MM.1S (cell line): ENCODE results near the gene SPINK6.

Experiments
- DNase-seq: peaks from one replicate; pipeline ENCODE4 v3.0.0-alpha.2; 2015
- H2AFZ ChIP-seq: fragments of 300-600 bp; sonication (generic); 2 replicates; pipeline ENCODE4 v1.6.0; 2016; ENCODE audit warnings: antibody characterized with exemption, low read length
- H3F3A ChIP-seq: fragments of 300-600 bp; sonication (generic); 2 replicates; pipeline ENCODE4 v1.6.1; 2016; ENCODE audit warnings: mild to moderate bottlenecking, antibody characterized with exemption, low read length, moderate library complexity, mixed read lengths; ENCODE audit not compliant: insufficient read depth
- H3K27ac ChIP-seq: fragments of 300-600 bp; sonication (generic); 2 replicates; pipeline ENCODE4 v1.5.1; 2016; ENCODE audit warnings: mild to moderate bottlenecking, low read length
- H3K27me3 ChIP-seq: fragments of 300-600 bp; sonication (generic); replicated peaks from 2 replicates; pipeline ENCODE4 v1.6.0; 2016; ENCODE audit warnings: low read length; ENCODE audit not compliant: insufficient read depth
- H3K36me3 ChIP-seq: fragments of 300-600 bp; sonication (generic); replicated peaks from 2 replicates; pipeline ENCODE4 v1.6.1; 2016; ENCODE audit warnings: mild to moderate bottlenecking, low read length, mixed read lengths; ENCODE audit not compliant: insufficient read depth
- H3K4me1 ChIP-seq: fragments of 300-600 bp; sonication (generic); 2 replicates; pipeline ENCODE4 v1.6.1; 2016; ENCODE audit warnings: low read length, mixed read lengths
- H3K4me2 ChIP-seq: fragments of 300-600 bp; sonication (generic); 2 replicates; pipeline ENCODE4 v1.6.0; 2016; ENCODE audit warnings: low read depth, low read length
- H3K4me3 ChIP-seq: fragments of 300-600 bp; sonication (generic); 2 replicates; pipeline ENCODE4 v1.5.1; 2016; ENCODE audit warnings: low read length, mixed read lengths
- H3K79me2 ChIP-seq: fragments of 300-600 bp; sonication (generic); 2 replicates; pipeline ENCODE4 v1.6.1; 2016; ENCODE audit warnings: mixed run types, low read length, mixed read lengths
- H3K9ac ChIP-seq: fragments of 300-600 bp; sonication (generic); 2 replicates; pipeline ENCODE4 v1.6.1; 2016; ENCODE audit warnings: low read length, mixed read lengths
- H3K9me2 ChIP-seq: fragments of 300-600 bp; sonication (generic); replicated peaks from 2 replicates; pipeline ENCODE4 v1.6.1; 2016; ENCODE audit warnings: mild to moderate bottlenecking, low read length, mixed read lengths; ENCODE audit not compliant: insufficient read depth
- H3K9me3 ChIP-seq: fragments of 300-600 bp; sonication (generic); replicated peaks from 2 replicates; pipeline ENCODE4 v1.6.1; 2016; ENCODE audit warnings: mild to moderate bottlenecking, low read length, mixed read lengths; ENCODE audit not compliant: insufficient read depth
- H4K20me1 ChIP-seq: fragments of 300-600 bp; sonication (generic); 2 replicates; pipeline ENCODE4 v1.6.1; 2016; ENCODE audit warnings: mild to moderate bottlenecking, low read length, moderate library complexity, mixed read lengths; ENCODE audit not compliant: insufficient read depth
- EZH2 ChIP-seq: fragments of 300-600 bp; sonication (generic); optimal IDR thresholded peaks from 2 replicates; pipeline ENCODE3; 2017; ENCODE audit warnings: low read depth, mild to moderate bottlenecking, antibody characterized with exemption, low read length, mixed read lengths
- EZH2phosphoT487 ChIP-seq: fragments of 300-600 bp; sonication (generic); IDR thresholded peaks from 2 replicates; pipeline ENCODE4 v1.6.1; 2018; ENCODE audit warnings: antibody characterized with exemption, low read length
- TF ChIP-seq, protein P1 (sequence below): fragments of 300-600 bp; sonication (generic); IDR thresholded peaks from 2 replicates; pipeline ENCODE4 v1.5.1; 2016; ENCODE audit warnings: antibody characterized with exemption, low read length, mixed read lengths

Gene SPINK6

DNA sequence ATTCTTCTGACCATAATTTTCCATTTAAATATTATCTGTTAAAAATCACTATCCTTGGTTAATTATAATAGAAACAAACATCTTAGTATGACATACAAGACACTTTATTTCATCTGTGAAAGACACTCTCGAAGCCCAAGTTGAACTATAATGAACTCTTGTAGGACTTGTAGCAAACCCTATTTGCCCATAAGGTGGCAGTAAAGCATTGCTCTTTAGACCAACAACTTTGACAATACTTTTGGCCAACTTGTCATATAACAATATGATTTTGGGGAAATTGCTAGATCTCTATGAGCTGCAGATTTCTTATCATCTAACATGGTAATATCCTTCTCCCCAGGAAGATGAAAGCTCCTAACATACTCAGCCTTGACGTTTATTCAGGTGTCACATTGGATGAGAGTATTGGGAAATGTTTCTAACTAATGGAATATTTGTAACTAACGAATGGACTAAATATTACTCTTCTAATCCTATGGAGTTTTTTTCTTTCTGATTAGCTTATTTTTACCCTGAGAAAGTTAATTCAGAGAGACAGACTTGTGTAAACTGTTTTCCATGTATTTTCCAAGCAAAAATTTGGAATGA is 23.5 kb upstream of the SPINK6 start:
- H3K4me3 ChIP-seq, result no peak overlapping the region
- no peaks in the 10 kb centered on the region for H3F3A ChIP-seq
- no peak for TF ChIP-seq EZH2phosphoT487
- TF ChIP-seq, protein P1, sequence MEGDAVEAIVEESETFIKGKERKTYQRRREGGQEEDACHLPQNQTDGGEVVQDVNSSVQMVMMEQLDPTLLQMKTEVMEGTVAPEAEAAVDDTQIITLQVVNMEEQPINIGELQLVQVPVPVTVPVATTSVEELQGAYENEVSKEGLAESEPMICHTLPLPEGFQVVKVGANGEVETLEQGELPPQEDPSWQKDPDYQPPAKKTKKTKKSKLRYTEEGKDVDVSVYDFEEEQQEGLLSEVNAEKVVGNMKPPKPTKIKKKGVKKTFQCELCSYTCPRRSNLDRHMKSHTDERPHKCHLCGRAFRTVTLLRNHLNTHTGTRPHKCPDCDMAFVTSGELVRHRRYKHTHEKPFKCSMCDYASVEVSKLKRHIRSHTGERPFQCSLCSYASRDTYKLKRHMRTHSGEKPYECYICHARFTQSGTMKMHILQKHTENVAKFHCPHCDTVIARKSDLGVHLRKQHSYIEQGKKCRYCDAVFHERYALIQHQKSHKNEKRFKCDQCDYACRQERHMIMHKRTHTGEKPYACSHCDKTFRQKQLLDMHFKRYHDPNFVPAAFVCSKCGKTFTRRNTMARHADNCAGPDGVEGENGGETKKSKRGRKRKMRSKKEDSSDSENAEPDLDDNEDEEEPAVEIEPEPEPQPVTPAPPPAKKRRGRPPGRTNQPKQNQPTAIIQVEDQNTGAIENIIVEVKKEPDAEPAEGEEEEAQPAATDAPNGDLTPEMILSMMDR, result peak; percentile 76
- no peaks in the 10 kb centered on the region for H3K4me1 ChIP-seq
- H3K27ac ChIP-seq, result no peak overlapping the region
- H3K9ac ChIP-seq, result no peak overlapping the region
- DNase-seq, result peak; percentile 76
- H4K20me1 ChIP-seq, result no peaks in the 10 kb centered on the region
- H3K36me3 ChIP-seq, result no peaks in the 10 kb centered on the region
- no peaks in the 10 kb centered on the region for H3K27me3 ChIP-seq
- no peaks in the 10 kb centered on the region for H3K9me2 ChIP-seq
- H3K4me2 ChIP-seq, result no peak overlapping the region
- no peaks in the 10 kb centered on the region for H3K9me3 ChIP-seq
- H2AFZ ChIP-seq, result no peak overlapping the region
- H3K79me2 ChIP-seq, result no peaks in the 10 kb centered on the region

DNA sequence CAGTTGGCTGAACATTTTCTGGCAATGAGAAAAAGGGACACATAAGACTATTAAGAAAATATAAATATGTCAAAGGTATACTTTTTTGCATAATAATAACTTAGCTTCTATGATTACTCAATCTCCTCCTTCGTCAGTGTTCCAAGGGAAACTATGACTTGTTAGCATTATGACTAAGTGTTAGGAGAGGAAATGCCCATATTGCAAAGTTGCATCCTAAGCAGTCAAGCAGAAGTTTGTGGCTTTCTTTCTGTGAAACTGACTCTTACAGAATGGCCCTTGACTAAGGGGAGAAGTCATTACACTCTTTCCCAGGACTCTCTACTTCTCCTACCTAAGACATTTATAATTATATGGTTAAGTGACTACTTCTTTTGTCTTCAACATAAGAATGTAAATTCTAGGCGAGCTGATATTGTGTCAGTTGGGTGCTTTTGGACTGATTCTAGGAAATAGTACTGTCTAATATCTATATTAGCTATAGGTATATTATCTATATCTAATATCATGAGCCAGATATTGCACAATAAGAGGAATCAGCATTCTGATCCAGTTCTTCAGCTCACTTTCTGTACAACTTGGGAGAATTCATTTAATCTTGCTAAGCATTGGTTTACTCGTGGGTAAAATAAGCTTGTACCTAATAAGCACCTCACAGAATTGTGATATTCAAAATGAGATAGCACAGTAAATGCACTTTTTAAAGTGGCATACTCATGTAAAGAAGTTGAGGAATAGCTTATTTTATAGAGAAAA is 16.4 kb upstream of the SPINK6 start:
- no peaks in the 10 kb centered on the region for H3K9me3 ChIP-seq
- no peak overlapping the region for H3K27ac ChIP-seq
- no peak overlapping the region for H3K9ac ChIP-seq
- no peaks in the 10 kb centered on the region for H3K79me2 ChIP-seq
- H3K27me3 ChIP-seq, result no peaks in the 10 kb centered on the region
- H3F3A ChIP-seq, result no peaks in the 10 kb centered on the region
- H3K9me2 ChIP-seq, result no peaks in the 10 kb centered on the region
- H4K20me1 ChIP-seq, result no peaks in the 10 kb centered on the region
- DNase-seq, result peak; percentile 14
- H3K36me3 ChIP-seq, result no peaks in the 10 kb centered on the region
- H2AFZ ChIP-seq, result no peak overlapping the region
- 0 out of 2 replicates have a peak, but pooled peaks cover 9% of the 10 kb centered on the region for H3K4me1 ChIP-seq
- TF ChIP-seq EZH2 (no peak), EZH2phosphoT487 (no peak)
- TF ChIP-seq, protein P1, result no peak
- no peak overlapping the region for H3K4me3 ChIP-seq
- H3K4me2 ChIP-seq, result no peak overlapping the region

DNA sequence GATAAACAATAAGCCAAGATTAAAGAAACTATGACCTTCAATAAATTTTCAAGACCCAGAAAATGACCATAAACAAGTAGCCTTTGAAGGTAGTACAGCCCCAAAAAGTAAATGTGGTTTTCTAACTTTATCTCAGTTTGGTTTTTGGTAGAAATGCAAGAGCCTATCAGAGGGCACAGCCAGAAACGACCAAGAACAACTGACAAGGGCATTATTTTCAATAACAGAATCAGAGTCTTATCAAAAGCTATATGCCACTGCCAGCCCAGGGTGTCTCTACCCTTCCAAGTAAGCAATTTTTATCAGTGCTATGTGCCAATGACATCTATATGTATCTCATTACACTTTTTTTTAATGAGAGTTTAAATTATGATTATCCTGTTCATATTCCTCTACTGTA is 11.8 kb upstream of the SPINK6 start:
- H3K27me3 ChIP-seq, result no peaks in the 10 kb centered on the region
- no peak overlapping the region for H3K4me3 ChIP-seq
- no peaks in the 10 kb centered on the region for H3K9me2 ChIP-seq
- DNase-seq, result no peak
- no peaks in the 10 kb centered on the region for H4K20me1 ChIP-seq
- no peak overlapping the region for H3K9ac ChIP-seq
- H3K79me2 ChIP-seq, result no peaks in the 10 kb centered on the region
- H3F3A ChIP-seq, result no peaks in the 10 kb centered on the region
- no peak overlapping the region for H3K4me2 ChIP-seq
- no peak overlapping the region for H2AFZ ChIP-seq
- H3K4me1 ChIP-seq, result 0 out of 2 replicates have a peak, but pooled peaks cover 9% of the 10 kb centered on the region
- TF ChIP-seq EZH2, result no peak
- TF ChIP-seq, protein P1, result no peak
- no peak for TF ChIP-seq EZH2phosphoT487
- H3K36me3 ChIP-seq, result no peaks in the 10 kb centered on the region
- H3K9me3 ChIP-seq, result no peaks in the 10 kb centered on the region
- no peak overlapping the region for H3K27ac ChIP-seq
